T-helper 9 cell (primary cell): Measurements from ENCODE around the gene SLC38A3.
"Not testable (repeated sequence)": the region's sequence is repeated elsewhere in the genome, so short reads cannot be mapped to it uniquely, and the experiment has no call there.

Source experiments
- DNase-seq: peaks from one replicate; pipeline ENCODE4 v3.0.0-alpha.2; 2020

Gene SLC38A3

DNA sequence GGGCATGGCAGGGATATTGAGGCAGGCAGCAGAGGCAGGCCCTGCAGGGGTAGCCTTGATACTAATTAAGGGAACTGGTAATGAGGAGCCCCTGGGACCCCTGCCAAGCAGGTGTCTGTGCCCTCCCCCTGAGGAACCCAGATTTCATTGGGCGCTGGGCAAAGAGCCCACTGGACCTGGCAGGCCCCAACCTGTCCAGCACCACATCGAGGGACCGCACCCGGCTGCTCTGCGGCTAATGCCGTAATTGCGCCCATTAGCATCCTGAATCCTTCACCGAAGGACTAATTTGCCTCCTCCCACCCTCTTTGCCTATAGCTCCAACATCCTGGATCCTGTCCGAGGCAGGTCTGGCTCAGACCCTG lies 50.2 kb downstream of the SLC38A3 start:
- no peak for DNase-seq

- no peak for DNase-seq
Measured at GRCh38 chr3:50256978-50257890, 52.2 kb downstream of the SLC38A3 start.

GRCh38 chr3:50258029-50258680 lies 53.1 kb downstream of the SLC38A3 start:
- no peak for DNase-seq

DNA sequence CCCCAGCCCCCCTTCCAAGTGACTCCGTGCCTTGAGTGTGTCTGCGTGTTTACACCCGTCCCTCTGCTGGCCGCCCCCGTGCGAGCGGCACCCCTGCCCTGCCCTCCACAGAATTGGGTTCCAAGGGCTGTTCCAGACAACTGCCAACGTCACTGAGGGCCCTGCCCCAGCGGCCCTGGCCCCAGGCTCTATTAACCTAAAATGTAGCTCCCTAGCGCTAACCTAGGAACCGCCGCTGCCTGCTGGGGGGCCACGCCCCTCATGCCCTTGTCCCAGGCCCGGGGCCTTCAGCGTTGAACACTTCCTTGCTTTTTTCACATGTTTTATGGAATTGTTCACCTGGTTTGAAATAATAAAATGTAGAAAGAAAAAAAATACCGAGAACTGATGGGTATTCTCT lies 53.9 kb downstream of the SLC38A3 start:
- DNase-seq = no peak

- no peak for DNase-seq
Measured at GRCh38 chr3:50259432-50260026, 54.5 kb downstream of the SLC38A3 start.

DNA sequence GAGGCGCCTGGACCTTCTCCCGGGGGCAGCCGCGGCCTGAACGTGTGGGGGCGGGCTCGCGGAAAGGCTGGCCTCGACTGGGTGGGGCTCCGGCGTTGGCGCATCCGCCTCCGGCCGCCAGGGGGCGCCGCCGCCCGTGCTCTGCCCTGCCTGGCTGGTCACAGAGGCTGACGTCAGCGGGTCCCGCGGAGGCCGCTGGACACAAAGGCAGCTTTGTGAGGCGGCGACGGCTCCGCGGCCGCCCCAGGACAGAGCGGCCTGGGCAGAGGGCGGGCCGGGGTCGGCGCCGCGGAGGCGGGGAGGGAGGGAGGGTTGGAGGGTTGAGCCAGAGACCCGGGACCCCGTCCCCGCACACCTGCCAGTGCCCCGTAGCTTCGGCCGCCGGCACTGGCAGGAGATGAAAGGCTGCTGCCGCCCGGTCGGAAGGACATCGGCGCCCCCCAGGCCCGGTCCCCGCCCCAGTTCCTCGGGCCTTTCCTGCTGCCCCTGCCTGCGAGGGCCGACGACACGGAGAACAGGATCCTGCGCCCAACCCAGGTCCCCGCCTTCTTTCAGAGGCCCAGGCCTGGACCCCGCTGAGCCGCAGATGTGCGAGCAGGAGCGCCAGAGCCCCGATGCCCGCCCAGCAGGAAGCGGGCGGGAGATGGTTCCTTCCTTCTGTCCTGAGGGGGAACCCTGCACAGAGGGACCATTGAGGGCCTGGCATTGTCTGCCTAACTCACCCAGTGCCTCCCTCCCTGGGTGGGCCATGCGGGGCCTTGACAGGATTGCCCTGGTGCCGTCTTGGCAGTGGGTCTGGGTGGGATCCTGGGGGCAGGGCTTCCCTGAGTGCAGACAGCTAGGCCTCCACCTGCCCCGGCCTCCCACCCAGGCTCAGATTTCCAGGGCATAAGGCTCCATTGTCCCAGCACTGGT lies 55.2 kb downstream of the SLC38A3 start:
- peak; percentile 79 for DNase-seq

GRCh38 chr3:50260942-50261441 lies 55.9 kb downstream of the SLC38A3 start:
- DNase-seq = no peak

- DNase-seq = no peak
Measured at GRCh38 chr3:50261505-50261904, 56.4 kb downstream of the SLC38A3 start.

GRCh38 chr3:50262200-50262599 lies 57.1 kb downstream of the SLC38A3 start:
- DNase-seq = not testable (repeated sequence)

DNA sequence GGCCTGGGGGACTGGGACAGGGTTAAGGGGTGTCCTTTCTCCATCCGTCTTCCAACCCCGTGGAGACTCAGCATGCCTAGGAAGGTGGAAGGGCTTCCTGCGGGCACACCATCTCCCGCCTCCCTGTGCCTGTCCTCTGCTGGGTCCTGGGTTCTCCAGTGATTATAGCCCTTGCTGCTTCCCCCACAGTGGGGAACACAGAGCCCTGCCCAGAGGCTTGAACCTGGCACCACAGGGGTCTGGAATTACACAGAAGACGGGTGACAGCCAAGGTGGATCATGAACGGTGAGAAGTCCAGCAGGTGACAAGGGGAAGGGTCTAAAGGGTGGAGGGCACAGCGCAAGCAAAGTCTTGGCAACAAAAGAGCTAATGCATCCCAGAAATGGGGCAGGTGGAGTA lies 57.7 kb downstream of the SLC38A3 start:
- no peak for DNase-seq

- DNase-seq = no peak
Measured at GRCh38 chr3:50263478-50264382, 58.7 kb downstream of the SLC38A3 start.

- DNase-seq = no peak
Measured at GRCh38 chr3:50264383-50264963, 59.4 kb downstream of the SLC38A3 start.

DNA sequence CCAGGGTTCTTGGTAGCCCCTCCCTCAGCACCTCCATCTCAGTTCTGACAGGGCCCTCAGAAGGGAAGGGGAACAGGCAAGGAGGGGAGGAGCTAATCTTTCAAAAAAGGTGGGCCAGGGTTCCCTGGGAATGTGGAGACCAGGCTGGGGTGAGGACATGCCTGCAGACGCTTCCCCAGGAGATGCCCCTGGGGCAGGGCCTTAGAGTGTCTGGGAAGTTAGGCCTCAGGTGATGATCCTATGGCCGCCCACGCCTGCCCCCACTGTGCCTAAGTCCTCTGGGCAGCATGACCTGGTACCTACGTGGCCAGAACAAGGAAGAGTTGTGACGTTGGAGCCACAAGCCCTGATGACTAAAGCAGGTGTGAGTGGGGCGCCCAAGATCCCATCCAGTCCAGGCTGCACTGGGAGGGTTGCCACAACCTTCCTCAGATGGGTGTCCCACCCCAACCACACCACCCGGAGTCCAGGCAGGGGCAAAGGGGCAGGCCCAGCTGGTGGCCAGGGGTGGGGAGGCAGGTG lies 60.0 kb downstream of the SLC38A3 start:
- no peak for DNase-seq

DNA sequence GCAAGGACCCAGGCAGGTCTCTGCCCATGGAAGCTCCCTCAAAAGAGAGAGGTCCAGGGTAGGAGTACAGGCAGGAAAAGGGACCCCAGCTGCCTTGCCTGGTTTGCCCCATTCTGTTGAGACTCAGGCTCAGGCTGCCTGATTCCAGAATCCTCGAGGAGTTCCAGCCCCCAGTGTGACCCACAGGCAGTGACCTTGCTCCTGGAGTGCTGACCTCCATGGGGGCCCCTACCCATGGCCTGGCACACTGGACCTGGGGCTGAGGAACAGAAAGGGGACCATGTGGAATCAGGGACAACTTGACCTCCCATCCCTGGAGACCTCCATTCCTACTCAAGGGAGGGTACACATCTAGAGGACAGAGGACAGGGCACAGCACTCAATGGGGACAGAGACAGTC lies 60.5 kb downstream of the SLC38A3 start:
- DNase-seq = no peak

- no peak for DNase-seq
Measured at GRCh38 chr3:50266017-50266416, 60.9 kb downstream of the SLC38A3 start.

- no peak for DNase-seq
Measured at GRCh38 chr3:50266836-50267235, 61.8 kb downstream of the SLC38A3 start.

DNA sequence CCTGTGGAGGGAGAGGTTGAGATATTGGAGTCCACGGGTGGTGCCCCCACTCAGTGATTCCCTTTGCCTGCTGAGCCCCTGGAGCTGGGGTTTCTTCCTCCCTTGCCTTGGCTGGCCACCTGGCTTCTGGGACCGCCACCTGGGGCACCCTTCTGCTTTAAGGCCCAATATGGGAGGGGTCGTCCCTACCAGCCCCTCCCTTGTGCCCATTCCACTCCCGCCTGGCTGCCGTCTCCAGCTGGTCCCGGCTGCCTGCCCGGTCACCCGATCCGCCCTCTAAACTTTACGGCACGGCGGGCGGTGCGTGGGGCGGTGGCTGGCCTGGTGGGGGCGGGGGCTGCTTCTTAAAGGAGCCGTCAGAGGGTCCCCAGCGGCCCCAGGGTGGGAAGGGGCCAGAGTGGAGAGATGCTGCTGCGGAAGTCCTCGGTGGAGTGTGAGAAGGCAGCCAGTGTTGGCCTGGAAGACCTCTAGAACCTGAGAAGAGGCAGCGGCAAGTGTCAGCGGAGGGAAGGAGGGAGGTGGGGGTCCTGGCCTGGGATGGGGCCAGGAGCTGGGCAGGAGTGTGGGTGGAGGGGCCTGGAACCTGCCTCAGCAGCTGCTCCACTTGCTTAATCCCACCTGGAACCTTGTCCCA lies 62.3 kb downstream of the SLC38A3 start:
- no peak for DNase-seq

DNA sequence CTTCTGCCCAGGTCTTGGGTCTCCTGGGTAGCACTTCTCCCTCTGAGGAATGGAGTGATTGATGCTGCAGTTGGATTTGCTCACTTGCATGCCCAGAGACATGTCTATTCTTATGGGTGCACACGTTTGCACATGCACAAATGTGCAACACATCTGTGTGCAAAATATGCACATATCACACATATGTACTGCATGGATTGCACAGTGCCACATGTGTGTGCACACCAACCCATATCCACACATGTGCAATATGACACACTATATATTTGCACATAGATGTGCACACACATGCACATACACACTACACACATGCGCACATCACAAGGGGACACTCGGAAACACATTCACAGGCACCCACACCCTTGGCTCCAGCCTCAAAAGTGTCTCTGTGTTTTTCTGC lies 63.2 kb downstream of the SLC38A3 start:
- no peak for DNase-seq

GRCh38 chr3:50268703-50269451 lies 63.8 kb downstream of the SLC38A3 start, which contains the start of gene SEMA3B:
TSS of gene SEMA3B (plus strand) at chr3:50269147. CDS start at chr3:50269241, 94 bp downstream.
- DNase-seq = no peak
